ENCODE results near the gene PAMR1.

Gene PAMR1

DNA sequence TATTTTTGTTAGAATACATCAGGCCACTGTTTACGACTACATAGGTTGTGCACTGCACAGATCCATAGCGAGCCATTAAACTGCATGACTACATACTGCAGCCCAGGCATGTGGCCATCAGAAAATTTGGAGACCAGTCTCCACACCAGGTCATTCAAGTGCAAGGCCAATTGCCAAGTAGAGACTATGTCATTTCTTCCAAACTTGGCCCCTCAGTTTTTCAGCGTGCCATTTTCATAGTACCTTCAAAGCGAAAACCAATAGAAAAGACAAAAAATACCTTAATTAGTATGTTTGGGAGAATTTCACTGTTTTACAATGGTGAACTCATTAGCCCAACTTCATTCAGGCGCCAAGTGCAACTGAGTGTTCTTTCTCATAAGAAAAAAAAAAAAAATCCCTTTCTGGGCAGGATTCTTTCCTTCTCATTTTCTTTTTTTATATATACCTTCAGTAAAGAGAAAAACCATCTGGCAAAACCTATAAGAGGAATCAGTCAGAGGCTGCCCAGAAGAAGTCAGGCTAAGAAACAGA lies 30.4 kb downstream of the PAMR1 start:
- no peak for DNase-seq (ENCODE audit: low read depth in 2 of 2)

- no peak for DNase-seq (ENCODE audit: low read depth in 2 of 2)
These were observed 34.1 kb downstream of the PAMR1 start for GRCh38 chr11:35491231-35491871.

GRCh38 chr11:35488117-35488516 lies 37.3 kb downstream of the PAMR1 start:
- no peak for DNase-seq (ENCODE audit: low read depth in 2 of 2)

DNA sequence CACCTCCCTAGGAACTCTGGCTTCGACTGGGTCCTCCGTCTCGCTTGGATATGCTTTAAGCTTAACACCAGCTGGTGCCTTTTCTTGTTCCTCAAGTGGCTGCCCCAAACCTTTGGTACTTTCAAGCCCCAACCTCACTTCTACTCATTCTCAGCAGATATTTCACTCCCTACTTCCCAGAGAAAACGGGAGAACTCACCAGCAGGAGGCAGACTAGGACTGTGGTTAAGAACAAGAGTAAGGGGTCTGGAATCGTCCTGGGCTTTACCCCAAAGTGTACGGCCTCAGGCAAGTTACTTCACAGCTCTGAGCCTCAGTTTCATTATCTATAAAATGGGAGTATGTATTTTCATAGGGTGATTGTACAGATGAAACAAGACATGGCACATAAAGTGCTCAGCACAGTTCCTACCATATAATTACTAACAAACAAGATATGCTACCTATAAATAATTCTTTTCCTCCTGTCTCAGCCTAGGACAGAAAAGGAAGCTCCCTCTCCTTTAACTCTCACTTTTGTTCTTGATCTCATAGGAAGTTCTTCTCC lies 37.8 kb downstream of the PAMR1 start:
- DNase-seq (ENCODE audit: low read depth in 2 of 2): no peak

GRCh38 chr11:35486934-35487333 lies 38.5 kb downstream of the PAMR1 start:
- no peak for DNase-seq (ENCODE audit: low read depth in 2 of 2)

GRCh38 chr11:35486446-35486845 lies 39.0 kb downstream of the PAMR1 start:
- DNase-seq (ENCODE audit: low read depth in 2 of 2): no peak

DNA sequence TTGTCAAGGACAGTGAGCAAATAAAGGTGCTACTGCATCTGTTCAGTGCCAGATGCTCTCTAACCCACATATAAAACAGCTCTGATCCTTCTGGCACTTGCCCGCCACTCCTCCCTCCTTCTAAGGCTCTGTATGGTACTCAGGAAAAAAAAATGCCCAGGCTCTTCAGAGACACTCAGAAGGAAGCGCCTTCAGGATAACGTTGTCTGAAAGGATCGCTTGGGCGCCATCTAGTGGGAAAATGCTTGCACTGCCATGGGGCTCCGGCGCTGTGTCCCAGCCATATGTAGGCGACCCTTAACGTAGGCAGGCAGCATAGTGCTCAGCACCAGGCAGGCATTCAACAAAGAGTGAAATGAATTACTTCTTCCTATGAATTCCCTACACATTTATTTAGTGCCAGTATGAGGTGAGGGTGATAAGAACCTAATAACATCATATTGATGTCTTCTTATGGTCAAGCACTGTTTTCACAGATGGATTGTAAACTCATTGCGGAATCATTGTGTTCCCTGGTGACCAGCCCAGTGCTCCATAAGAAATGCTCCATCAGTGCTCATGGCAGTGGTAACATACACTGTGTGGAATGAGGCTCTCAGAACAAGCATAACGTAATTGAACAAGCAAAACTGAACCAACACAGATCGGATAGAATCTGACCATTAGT lies 39.6 kb downstream of the PAMR1 start:
- DNase-seq (ENCODE audit: low read depth in 2 of 2): peak; percentile 51 to 57

DNA sequence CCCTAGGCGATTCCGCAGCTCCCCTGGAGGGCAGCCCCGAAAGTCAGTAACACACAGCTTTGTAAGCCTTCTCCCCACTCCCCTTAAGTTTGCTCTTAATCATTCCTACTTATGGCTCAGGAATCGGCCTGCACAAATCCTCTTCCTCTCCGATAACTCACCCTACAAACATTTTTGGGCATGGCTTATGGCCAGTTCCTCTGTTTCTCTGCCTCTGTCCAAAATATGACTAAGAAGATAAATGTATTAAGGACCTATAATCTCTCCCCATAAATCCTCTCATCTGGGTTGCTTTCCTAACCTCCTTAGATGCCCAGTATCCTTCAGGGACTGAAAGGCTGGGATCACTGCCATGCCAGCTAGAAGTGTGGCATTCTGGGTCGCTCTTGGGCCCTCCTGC lies 41.0 kb downstream of the PAMR1 start:
- DNase-seq (ENCODE audit: low read depth in 2 of 2): no peak

- no peak for DNase-seq (ENCODE audit: low read depth in 2 of 2)
These were observed 42.1 kb downstream of the PAMR1 start for GRCh38 chr11:35483131-35483820.

GRCh38 chr11:35479731-35480130 lies 45.7 kb downstream of the PAMR1 start:
- DNase-seq (ENCODE audit: low read depth in 2 of 2): no peak

- DNase-seq (ENCODE audit: low read depth in 2 of 2): no peak
These were observed 46.8 kb downstream of the PAMR1 start for GRCh38 chr11:35478471-35479091.

DNA sequence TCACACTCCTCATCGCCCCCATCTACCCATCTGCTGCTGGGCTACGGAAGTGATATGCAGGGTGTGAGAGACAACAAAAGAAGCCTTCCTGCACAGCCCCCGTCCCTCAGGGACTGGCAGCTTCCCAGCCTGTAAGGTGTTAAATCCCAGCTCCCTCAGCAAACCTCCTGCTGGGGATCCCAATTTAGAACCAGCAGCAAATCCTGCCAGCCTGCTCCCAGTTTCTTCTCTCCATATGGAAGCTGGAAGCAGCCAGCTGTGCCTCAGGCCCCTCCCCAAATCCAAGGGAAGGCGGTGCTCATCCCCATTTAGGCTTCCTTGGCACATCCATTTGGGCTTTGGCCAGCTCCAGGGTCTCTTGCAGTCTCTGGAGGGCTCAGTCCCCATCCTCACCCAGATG lies 47.5 kb downstream of the PAMR1 start:
- DNase-seq (ENCODE audit: low read depth in 2 of 2): no peak

DNA sequence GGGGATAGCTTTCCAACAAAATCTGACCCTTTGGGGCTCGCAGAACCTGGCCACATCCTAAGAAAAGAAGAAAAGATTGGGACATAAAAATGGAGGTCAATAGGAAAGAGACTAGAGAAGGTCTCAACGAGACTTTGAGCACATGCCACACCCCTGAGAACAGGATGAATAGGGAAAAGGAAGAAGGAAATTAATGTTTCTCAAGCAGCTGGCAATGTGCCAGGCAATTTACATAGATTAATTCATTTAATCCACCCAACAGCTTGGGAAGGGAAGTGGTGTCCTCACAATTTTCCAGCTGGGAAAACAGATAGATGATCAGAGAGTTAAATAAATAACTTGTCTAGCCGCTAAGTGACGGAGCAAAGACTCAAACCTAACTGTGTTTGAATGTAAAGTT lies 50.7 kb downstream of the PAMR1 start:
- DNase-seq (ENCODE audit: low read depth in 2 of 2): no peak

DNA sequence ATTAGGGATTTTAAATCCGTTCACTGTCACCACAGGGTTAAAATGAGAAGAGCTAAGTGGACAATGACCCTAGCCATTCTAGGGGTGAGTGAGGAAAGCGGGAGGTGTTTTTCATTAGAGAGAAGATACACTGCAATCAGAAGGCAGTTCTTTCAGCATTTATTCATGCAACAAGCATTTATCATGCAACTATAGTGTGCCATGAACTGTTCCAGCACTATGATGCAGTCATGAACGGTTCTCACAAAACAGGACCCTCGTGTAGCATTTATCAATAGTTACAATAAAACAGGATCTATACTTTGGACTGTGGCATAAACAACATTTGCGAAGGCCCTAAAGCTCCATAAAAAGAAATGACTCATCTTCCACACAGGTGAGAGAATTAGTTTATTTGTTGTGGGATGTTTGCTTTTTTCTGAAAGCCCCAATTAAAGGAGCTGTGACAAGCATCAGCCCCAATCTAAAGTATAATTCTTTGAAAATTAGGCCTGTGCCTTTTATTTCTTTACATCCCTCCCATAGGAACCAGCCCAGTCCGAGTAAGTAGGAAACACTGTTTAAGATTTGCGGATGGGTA lies 51.5 kb downstream of the PAMR1 start:
- no peak for DNase-seq (ENCODE audit: low read depth in 2 of 2)

DNA sequence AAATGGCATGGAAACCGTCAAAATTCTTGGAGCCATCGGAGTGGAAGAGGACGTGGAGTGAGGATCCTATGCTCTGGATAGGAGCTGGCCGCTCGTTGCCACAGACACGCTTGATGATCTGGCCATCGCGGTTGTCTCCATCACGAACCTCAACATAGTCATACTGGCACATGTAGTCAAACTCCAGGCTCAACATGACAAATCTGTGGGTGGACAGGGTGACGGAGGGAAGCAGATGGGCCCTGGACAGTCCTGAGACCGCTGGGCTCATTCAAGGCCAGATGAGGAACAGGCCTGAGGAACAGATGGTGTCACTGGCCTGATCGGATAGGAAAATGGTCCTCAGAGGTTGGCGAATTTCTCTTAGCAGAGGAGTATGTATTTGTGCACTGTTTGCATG lies 54.8 kb downstream of the PAMR1 start:
- DNase-seq (ENCODE audit: low read depth in 2 of 2): no peak

- DNase-seq (ENCODE audit: low read depth in 2 of 2): no peak
These were observed 59.4 kb downstream of the PAMR1 start for GRCh38 chr11:35466058-35466457.

DNA sequence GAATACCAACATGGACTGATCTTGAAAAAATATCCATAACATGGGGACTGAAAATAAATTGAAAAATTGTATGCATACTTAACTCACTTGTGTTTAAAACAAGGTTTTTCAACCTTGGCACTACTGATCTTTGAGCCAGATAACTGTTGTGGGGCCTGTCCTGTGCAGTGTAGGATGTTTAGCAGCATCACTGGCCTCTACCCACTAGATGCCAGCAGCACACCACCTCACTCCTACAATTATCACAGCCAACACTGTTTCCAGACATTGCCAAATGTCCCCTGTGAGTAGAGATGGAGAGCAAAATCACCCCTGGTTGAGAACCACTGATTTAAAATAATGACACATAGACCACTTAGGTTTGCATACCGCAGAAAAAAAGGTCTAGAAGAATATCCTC lies 61.1 kb downstream of the PAMR1 start:
- no peak for DNase-seq (ENCODE audit: low read depth in 2 of 2)

DNA sequence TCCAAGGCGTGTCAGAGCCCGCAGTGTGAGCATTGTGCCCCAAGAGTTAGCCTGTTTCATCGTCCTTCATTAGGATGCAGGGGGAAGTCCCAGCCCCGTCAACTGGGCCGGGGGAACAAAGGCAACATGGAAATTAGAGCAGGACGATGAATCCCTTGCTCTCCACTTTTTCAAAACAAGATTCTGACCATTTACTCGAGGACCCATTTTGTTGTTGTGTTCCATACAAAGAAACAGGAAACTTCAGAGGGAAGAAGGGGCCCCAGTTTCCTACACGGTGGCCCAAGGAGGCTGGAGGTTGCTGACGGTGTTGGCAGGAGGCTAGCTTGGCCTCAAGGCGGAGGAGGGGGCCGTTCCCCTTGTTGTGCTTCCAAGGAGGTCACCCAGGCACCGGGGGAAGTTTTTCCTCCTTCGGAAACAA lies 62.1 kb downstream of the PAMR1 start:
- DNase-seq (ENCODE audit: low read depth in 2 of 2): no peak

DNA sequence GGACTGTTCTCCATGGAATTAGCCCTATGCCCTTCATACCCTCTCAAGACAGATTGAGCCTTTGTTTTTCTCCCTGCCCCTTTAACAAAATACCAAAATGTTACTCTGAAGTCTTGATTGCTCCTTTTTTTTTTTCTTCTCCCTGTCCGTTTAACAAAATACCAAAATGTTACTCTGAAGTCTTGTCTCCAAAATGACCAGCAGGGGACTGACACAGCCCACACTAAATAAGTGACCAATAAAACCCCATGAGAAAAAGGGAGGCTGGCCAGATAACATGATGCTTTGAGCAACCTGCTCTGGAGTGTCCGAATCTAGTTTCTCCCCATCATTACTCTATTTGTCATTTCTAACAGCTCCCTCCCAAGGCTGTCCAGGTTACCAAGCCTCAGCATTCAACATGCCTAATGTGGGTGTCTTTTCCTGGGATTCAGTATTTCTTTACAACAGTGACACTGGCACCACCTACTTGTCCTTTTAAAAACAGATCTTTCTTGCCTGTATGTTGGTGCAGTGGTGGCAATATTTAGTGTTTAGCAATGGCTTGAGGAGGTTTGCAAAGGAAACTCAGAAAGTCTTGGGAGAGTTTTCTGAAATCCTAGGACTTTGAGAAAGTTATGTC lies 63.4 kb downstream of the PAMR1 start:
- DNase-seq (ENCODE audit: low read depth in 2 of 2): no peak

- DNase-seq (ENCODE audit: low read depth in 2 of 2): no peak
These were observed 65.9 kb downstream of the PAMR1 start for GRCh38 chr11:35459489-35459888.

GRCh38 chr11:35458846-35459245 lies 66.6 kb downstream of the PAMR1 start:
- DNase-seq (ENCODE audit: low read depth in 2 of 2): no peak

Data from stimulated activated CD8-positive, alpha-beta memory T cell treated with anti-CD3 and anti-CD28 coated beads, Interleukin-7, amount 100 ng/mL, for 4 hours (primary cell).